HFFc6 (cell line): ENCODE measurements around the gene ZNF219. TPM values are rescaled to one million over a fixed set of nuclear protein-coding genes. Genes with fewer than 3 reads are reported as not detected.
A peak's percentile ranks its signal among the peaks of the same experiment; 100 is the strongest.

ENCODE experiments used
- DNase-seq: peaks from one replicate; pipeline ENCODE4 v3.0.0-alpha.2; 2018
- H3K27ac Mint-ChIP-seq: 2 replicates; pipeline ENCODE4 v1.8.0; 2020; ENCODE audit warnings: mild to moderate bottlenecking, mixed read lengths
- H3K27me3 Mint-ChIP-seq: 2 replicates; pipeline ENCODE4 v1.8.0; 2021; ENCODE audit warnings: mild to moderate bottlenecking, moderate library complexity, mixed read lengths; ENCODE audit not compliant: insufficient read depth
- H3K36me3 Mint-ChIP-seq: 2 replicates; pipeline ENCODE4 v1.8.0; 2021; ENCODE audit warnings: low read depth, mixed read lengths
- H3K4me1 Mint-ChIP-seq: 2 replicates; pipeline ENCODE4 v1.8.0; 2020; ENCODE audit warnings: low read depth, mixed read lengths
- H3K4me3 Mint-ChIP-seq: 2 replicates; pipeline ENCODE4 v1.8.0; 2020; ENCODE audit warnings: mild to moderate bottlenecking, moderate library complexity, mixed read lengths
- H3K9me3 Mint-ChIP-seq: 2 replicates; pipeline ENCODE4 v1.8.0; 2020; ENCODE audit warnings: mild to moderate bottlenecking, mixed read lengths
- CTCF ChIP-seq: fragments of 200-600 bp; sonication (generic); IDR thresholded peaks from 2 replicates; pipeline ENCODE4 v1.5.0; 2021; ENCODE audit warnings: antibody characterized with exemption, mild to moderate bottlenecking
- total RNA-seq, 6 experiments: library from RNA; stranded (reverse); fragmentation: NEBNext Ultra II Directional; extraction: Animal tissue kit (Norgen Biotek cat#: 25700); gene quantifications; 2 replicates in 1 of 6; 3 replicates in 5 of 6; pipeline ENCODE4 v1.2.3, GENCODE V29; 2021

The ZNF219 gene
- total RNA-seq, 6 experiments from 2014 or later = 5.3 to 11.2 (median 6.6) TPM

DNA sequence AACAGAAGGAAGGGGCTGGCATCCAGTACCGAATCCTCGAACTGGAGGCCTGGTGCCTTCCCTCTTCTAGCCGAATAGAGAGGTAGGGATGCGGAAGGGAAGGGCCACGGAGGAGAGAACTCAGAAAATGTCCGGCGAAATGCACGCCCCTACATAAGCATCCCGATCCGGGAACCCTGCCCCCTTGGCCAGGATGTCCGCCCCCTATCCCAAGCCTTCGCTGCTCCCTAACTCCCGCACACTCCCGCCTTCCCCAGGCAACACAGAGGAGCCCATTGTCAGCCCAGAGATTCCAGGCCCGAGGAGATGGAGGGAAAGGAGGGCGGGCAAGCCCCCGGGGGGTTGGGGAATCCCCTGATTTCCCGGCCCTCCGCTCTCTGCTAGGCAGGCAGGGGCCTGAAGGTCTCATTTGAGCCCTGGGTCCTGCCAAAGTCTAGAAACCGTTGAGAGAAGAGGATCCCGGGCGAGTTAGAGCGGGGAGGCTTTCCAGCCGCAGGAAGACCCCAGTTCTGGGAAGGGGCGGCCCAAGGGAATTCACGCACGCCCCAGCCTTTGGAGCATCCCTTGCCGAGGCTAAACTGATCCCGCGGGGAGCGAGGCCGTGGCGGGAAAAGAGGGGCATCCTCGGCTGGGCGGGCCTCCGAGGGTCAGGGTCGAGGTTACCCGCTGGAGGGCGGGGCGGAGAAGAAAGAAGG, 28.9 kb downstream of the ZNF219 start:
- DNase-seq = no peak
- no peak for TF ChIP-seq CTCF
- H3K4me3 Mint-ChIP-seq = peak overlapping the region; percentile 88
- H3K4me1 Mint-ChIP-seq = peaks cover 38% of the 10 kb centered on the region
- peaks cover 5% of the 10 kb centered on the region for H3K27me3 Mint-ChIP-seq
- H3K27ac Mint-ChIP-seq = peak overlapping the region; percentile 84
- H3K9me3 Mint-ChIP-seq = no peaks in the 10 kb centered on the region
- H3K36me3 Mint-ChIP-seq = peaks cover 7% of the 10 kb centered on the region

- TF ChIP-seq CTCF = peak; percentile 79
These were observed 29.7 kb downstream of the ZNF219 start for GRCh38 chr14:21068521-21069387.

GRCh38 chr14:21066882-21067502, 31.5 kb downstream of the ZNF219 start:
- H3K27ac Mint-ChIP-seq = no peak overlapping the region
- no peak for DNase-seq
- peak; percentile 42; the same call in 1 of the 2 replicates for TF ChIP-seq CTCF
- no peak overlapping the region for H3K4me3 Mint-ChIP-seq
- H3K9me3 Mint-ChIP-seq = no peaks in the 10 kb centered on the region
- H3K36me3 Mint-ChIP-seq = no peaks in the 10 kb centered on the region
- peaks cover 6% of the 10 kb centered on the region for H3K27me3 Mint-ChIP-seq
- H3K4me1 Mint-ChIP-seq = peaks cover 40% of the 10 kb centered on the region

More at GRCh38 chr14:21068521-21069387, 29.7 kb downstream of the ZNF219 start:
- Mint-ChIP-seq H3K27ac (peak overlapping the region; percentile 84), H3K4me3 (peak overlapping the region; percentile 88), H3K9me3 (no peaks in the 10 kb centered on the region), H3K4me1 (peaks cover 41% of the 10 kb centered on the region), H3K27me3 (peaks cover 4% of the 10 kb centered on the region), H3K36me3 (peaks cover 7% of the 10 kb centered on the region)
- peak; percentile 38 for DNase-seq

DNA sequence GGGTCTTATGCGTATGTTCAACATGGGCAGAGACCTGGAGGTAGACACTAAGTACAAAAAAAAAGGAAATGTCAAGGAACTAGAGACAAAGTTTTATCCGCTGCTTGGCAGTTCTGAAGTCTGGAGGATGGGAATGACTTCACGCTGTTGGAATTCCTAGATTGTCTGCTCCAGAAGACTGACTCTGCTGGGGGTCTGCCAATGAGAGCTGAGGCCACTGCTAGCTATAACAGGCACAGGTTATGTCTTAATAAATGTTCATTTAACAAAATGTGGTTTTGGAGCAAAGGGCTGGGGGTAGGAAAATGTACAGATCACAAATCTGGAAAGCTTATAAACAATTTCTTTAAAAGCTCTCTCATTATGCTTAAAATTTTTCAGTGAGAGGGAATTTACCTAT, 35.0 kb downstream of the ZNF219 start:
- H3K27ac Mint-ChIP-seq = peak overlapping the region; percentile 33; the same call in 1 of the 2 replicates
- peaks cover 38% of the 10 kb centered on the region for H3K4me1 Mint-ChIP-seq
- no peaks in the 10 kb centered on the region for H3K9me3 Mint-ChIP-seq
- H3K36me3 Mint-ChIP-seq = no peaks in the 10 kb centered on the region
- peak; percentile 66 for DNase-seq
- TF ChIP-seq CTCF = no peak
- H3K4me3 Mint-ChIP-seq = peak overlapping the region; percentile 30; the same call in 1 of the 2 replicates
- peaks cover 3% of the 10 kb centered on the region for H3K27me3 Mint-ChIP-seq

DNA sequence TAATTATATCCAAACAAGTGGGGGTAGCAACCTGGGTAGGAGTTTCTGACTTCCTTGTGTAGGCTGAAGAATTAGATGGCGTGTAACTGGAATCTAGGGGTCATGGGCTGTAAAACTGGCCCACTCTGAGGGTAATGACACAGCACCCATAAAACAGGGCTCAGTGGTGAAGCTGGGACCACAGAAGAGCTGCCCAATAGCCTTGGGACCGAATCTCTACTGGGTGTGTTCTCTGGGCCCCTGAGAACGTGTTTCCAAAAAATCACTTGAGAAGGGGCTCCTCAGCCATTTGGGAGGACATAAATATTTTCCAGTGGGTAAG, 37.1 kb downstream of the ZNF219 start:
- no peak for TF ChIP-seq CTCF
- no peak for DNase-seq
- H3K27ac Mint-ChIP-seq = no peak overlapping the region
- H3K9me3 Mint-ChIP-seq = no peaks in the 10 kb centered on the region
- peaks cover 46% of the 10 kb centered on the region for H3K4me1 Mint-ChIP-seq
- H3K27me3 Mint-ChIP-seq = peaks cover 3% of the 10 kb centered on the region
- H3K36me3 Mint-ChIP-seq = no peaks in the 10 kb centered on the region
- no peak overlapping the region for H3K4me3 Mint-ChIP-seq
